Panc1 (cell line): ENCODE measurements around the gene TOB1.

Experiments used
- CTCF ChIP-seq: fragments of 450-650 bp; IDR thresholded peaks from 2 replicates; pipeline ENCODE4 v1.5.1; 2017; ENCODE audit warnings: mild to moderate bottlenecking
- REST ChIP-seq, 2 experiments: IDR thresholded peaks; 2 replicates each; pipeline ENCODE4 v1.6.1; 2011 to 2012; ENCODE audit warnings: low read depth in 2 of 2, control low read depth in 1 of 2, low read length in 1 of 2, mild to moderate bottlenecking in 1 of 2, moderate library complexity in 1 of 2; ENCODE audit not compliant: insufficient read depth in 1 of 2

- TF ChIP-seq CTCF, result no peak
- no peak for TF ChIP-seq REST (IDR thresholded peaks at IDR 0.05; ENCODE audit: insufficient read depth in 1 of 2, low read depth in 2 of 2, low read length in 1 of 2)
Observed at GRCh38 chr17:50822550-50822949, 43.6 kb downstream of the TOB1 start.
